ENCODE data around the gene LRBA.

- no peak for TF ChIP-seq CTCF (IDR thresholded peaks at IDR 0.05)
- TF ChIP-seq POLR2A (IDR thresholded peaks at IDR 0.05; ENCODE audit: low read depth) = no peak
- TF ChIP-seq POLR2AphosphoS5 (IDR thresholded peaks at IDR 0.05) = no peak
Observed at GRCh38 chr4:150852216-150852615, 162.9 kb downstream of the LRBA start.
